Retinal pigment epithelial cell (primary cell): ENCODE results near the gene OR1F1.

ENCODE experiments used
- DNase-seq: peaks from one replicate; pipeline ENCODE4 v3.0.0-alpha.2; 2010; ENCODE audit warnings: low read depth
- H3K4me3 ChIP-seq: 2 replicates; pipeline ENCODE4 v1.5.1; 2011; ENCODE audit warnings: mild to moderate bottlenecking, low read length, control low read depth, moderate library complexity
- TF ChIP-seq, protein P1 (sequence below): conservative IDR thresholded peaks from 2 replicates; pipeline ENCODE4 v1.5.1; 2011; ENCODE audit warnings: low read depth, low read length, control low read depth, inconsistent platforms

Gene OR1F1

DNA sequence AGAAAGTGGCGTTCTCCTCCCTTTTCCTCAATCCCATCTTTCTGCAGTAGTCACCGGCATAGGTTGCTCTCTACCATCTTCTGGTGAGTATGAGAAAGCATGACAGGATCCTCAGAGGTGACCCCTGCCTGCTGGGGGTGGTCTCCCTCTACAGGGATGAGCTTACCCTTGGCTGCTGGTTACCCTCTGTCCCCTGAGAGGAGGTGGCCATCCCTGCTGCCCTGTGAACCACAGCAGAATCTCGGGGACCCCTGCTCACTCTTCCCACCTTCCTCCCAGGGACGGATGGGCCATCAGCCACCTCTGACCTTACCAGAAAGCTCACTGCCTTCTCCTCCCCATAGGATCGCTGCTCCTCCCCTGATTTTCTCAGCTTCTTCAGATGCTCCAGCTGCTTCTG is 60.6 kb downstream of the OR1F1 start:
- no peak for DNase-seq
- TF ChIP-seq, protein P1, sequence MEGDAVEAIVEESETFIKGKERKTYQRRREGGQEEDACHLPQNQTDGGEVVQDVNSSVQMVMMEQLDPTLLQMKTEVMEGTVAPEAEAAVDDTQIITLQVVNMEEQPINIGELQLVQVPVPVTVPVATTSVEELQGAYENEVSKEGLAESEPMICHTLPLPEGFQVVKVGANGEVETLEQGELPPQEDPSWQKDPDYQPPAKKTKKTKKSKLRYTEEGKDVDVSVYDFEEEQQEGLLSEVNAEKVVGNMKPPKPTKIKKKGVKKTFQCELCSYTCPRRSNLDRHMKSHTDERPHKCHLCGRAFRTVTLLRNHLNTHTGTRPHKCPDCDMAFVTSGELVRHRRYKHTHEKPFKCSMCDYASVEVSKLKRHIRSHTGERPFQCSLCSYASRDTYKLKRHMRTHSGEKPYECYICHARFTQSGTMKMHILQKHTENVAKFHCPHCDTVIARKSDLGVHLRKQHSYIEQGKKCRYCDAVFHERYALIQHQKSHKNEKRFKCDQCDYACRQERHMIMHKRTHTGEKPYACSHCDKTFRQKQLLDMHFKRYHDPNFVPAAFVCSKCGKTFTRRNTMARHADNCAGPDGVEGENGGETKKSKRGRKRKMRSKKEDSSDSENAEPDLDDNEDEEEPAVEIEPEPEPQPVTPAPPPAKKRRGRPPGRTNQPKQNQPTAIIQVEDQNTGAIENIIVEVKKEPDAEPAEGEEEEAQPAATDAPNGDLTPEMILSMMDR, result no peak
- no peak overlapping the region for H3K4me3 ChIP-seq

DNA sequence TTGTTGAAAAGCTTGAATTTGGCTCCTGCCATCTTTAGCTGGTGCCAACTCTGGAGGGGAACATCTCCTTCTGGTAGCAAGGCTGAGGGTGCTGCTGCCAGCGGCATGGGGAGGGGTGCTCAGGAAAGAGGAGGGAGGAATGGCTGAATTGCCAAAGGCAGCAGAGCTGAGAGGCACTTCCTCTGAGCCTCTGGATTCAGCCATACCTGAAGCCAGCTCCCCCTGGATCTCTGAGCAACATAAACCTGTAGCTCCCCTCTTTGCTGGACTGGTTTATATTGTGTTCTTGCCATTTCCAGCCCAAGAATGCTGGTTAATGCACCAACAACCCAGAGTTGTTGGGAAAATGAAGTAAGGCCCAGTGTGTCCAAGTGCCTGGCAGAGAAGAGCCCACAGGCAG is 61.0 kb downstream of the OR1F1 start:
- no peak for DNase-seq
- H3K4me3 ChIP-seq, result no peak overlapping the region
- TF ChIP-seq, protein P1, result no peak

DNA sequence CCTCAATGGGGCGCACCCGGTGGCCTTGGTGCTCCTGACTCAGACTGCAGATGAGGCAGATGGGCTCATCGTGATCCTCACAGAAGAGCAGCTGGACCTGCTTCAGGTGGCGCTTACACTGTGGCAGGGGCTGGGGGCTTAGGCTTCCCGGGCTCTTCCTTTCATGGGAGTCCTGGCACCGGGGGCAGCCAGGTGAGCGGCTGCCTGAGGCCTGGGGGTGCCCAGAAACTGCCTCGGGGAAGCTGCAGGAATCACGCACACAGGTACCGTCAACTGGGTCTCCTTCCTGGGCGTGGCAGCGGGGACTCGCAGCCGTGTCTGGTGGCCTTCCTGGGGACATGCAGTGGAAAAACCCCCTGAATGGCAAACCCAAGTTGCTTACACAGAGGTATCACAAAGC is 61.4 kb downstream of the OR1F1 start:
- TF ChIP-seq, protein P1, result no peak
- H3K4me3 ChIP-seq, result no peak overlapping the region
- DNase-seq, result no peak

DNA sequence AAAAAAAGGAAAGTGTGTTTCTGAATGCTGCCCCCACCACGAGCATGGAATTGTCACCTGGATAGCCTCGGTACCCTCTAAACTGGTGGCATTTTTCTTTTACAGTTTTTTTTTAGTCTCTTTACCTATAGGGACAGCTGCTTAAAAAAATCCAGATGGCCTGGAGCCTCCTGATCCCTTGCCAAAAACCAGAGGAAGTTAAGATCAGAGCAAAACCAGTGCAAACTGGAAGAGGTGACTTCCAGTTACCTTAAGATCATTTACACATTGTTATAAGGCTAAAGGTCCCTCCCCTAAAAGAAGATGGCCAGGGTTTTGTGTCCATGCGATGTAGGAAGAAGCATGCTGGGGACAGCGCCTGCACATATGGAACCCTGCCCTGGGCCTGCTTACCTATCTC is 65.0 kb downstream of the OR1F1 start:
- no peak overlapping the region for H3K4me3 ChIP-seq
- DNase-seq, result no peak
- TF ChIP-seq, protein P1, result no peak

DNA sequence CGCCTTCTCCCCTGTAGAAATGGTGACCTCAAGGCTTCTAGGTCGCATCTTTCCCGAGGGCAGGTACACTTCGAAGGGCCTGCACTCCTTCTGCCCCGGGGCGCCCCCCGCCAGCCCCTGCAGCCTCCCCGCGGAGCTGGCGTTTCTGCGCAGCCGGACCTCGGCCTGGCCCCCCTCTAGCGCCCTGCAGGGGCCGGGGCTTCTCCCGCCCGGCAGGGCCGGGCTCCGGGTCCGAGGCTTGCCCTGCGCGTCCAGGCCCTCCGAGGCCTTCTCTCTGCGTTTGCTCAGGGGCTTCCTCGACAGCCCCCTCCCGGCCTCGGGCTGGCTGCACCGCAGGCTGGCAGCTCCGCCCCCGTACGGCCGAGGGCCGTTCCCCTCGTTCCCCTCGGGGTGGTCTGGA is 66.3 kb downstream of the OR1F1 start:
- DNase-seq, result no peak
- no peak overlapping the region for H3K4me3 ChIP-seq
- TF ChIP-seq, protein P1, result no peak
